H4 (cell line): ENCODE data around the gene MRPS33. TPM values are rescaled to one million over a fixed set of nuclear protein-coding genes. Genes with fewer than 3 reads are reported as not detected.

Experiments
- total RNA-seq: library from RNA; depleted of rRNA; stranded (reverse); fragments of >200 nt; shearing (Covaris generic); gene quantifications from 2 replicates; pipeline ENCODE4 v1.2.3, GENCODE V29; 2014; rRNA removed

MRPS33 gene
- total RNA-seq, 1 experiment from 2014 or later: 71.2 TPM

Other genes with a start within 250 kb of the MRPS33 start
- 6.0 TPM in 2 replicates for gene BRAF, start 90.0 kb downstream of the MRPS33 start, total RNA-seq
- 0.04 TPM in 2 replicates for gene TMEM178B, start 59.1 kb upstream of the MRPS33 start, total RNA-seq